K562 (cell line): Measurements from ENCODE around the gene KCND3.

Source experiments
- ARHGAP35 ChIP-seq: fragments of 450-650 bp; IDR thresholded peaks from 2 replicates; pipeline ENCODE4 v1.6.1; 2018; ENCODE audit not compliant: partially characterized antibody
- COPS2 ChIP-seq: fragments of 450-650 bp; conservative IDR thresholded peaks from 2 replicates; pipeline ENCODE4 v1.6.1; 2016; ENCODE audit warnings: mild to moderate bottlenecking, moderate library complexity
- CTCF ChIP-seq, 3 experiments: IDR thresholded peaks in 2 of 3; conservative IDR thresholded peaks in 1 of 3; 2 replicates each; pipeline ENCODE4 v1.5.1; 2011 to 2012; ENCODE audit warnings: low read length in 3 of 3, mild to moderate bottlenecking in 3 of 3, control low read depth in 2 of 3, improper control_type of control experiment in 1 of 3, inconsistent platforms in 1 of 3, low read depth in 1 of 3, mixed read lengths in 1 of 3, moderate library complexity in 1 of 3; ENCODE audit not compliant: insufficient read depth in 2 of 3
- CUX1 ChIP-seq: fragments of 200-800 bp; sonication (Bioruptor generic); IDR thresholded peaks from 2 replicates; pipeline ENCODE4 v1.6.1; 2016; ENCODE audit warnings: missing genetic modification characterization, missing compliant biosample characterization
- EGR1 ChIP-seq: fragments of 450-650 bp; conservative IDR thresholded peaks from 2 replicates; pipeline ENCODE4 v1.6.1; 2017; ENCODE audit warnings: mild to moderate bottlenecking
- EHMT2 ChIP-seq: fragments of 450-650 bp; IDR thresholded peaks from 2 replicates; pipeline ENCODE4 v1.6.1; 2018; ENCODE audit warnings: antibody characterized with exemption
- FOXK2 ChIP-seq, 2 experiments: fragments of 450-650 bp; IDR thresholded peaks in 1 of 2; conservative IDR thresholded peaks in 1 of 2; 2 replicates each; pipeline ENCODE4 v1.6.1; 2016; ENCODE audit warnings: low read depth in 2 of 2, mild to moderate bottlenecking in 1 of 2
- POLR2AphosphoS5 ChIP-seq: IDR thresholded peaks from 2 replicates; pipeline ENCODE4 v1.6.1; 2011; ENCODE audit warnings: mild to moderate bottlenecking, low read depth, low read length, moderate library complexity; ENCODE audit not compliant: control insufficient read depth, insufficient read depth
- TARDBP ChIP-seq: fragments of 450-650 bp; IDR thresholded peaks from 2 replicates; pipeline ENCODE4 v1.6.1; 2016
- TRIM28 ChIP-seq: fragments of 450-650 bp; IDR thresholded peaks from 2 replicates; pipeline ENCODE4 v1.6.1; 2017
- ZC3H11A ChIP-seq: IDR thresholded peaks from 2 replicates; pipeline ENCODE4 v1.6.1; 2012; ENCODE audit warnings: low read depth, low read length, improper control_type of control experiment
- ZKSCAN3 ChIP-seq: fragments of 250-450 bp; sonication (Bioruptor Pico); IDR thresholded peaks from 2 replicates; pipeline ENCODE4 v1.4.0; 2020

GRCh38 chr1:111987502-111987901, 2.0 kb downstream of the KCND3 start:
- TF ChIP-seq EGR1 = no peak
- no peak for TF ChIP-seq TRIM28
- no peak for TF ChIP-seq FOXK2 (conservative IDR thresholded peaks at IDR 0.05 in 1 of 2, IDR thresholded peaks at IDR 0.05 in 1 of 2; ENCODE audit: low read depth in 2 of 2)
- TF ChIP-seq ZKSCAN3 (CRISPR knock-in tag) = no peak
- no peak for TF ChIP-seq ARHGAP35
- no peak for TF ChIP-seq POLR2AphosphoS5
- TF ChIP-seq COPS2 = no peak
- no peak for TF ChIP-seq ZC3H11A
- no peak for TF ChIP-seq CTCF (IDR thresholded peaks at IDR 0.05 in 2 of 3, conservative IDR thresholded peaks at IDR 0.05 in 1 of 3; ENCODE audit: insufficient read depth in 2 of 3, low read depth in 1 of 3, low read length in 3 of 3)
- no peak for TF ChIP-seq EHMT2
- TF ChIP-seq TARDBP = no peak
- no peak for TF ChIP-seq CUX1 (CRISPR knock-in tag)
